Mucosa of stomach (tissue), 1 donor: ENCODE measurements around the gene PAN3.

ENCODE experiments used
- H3K27me3 ChIP-seq: one replicate; pipeline ENCODE4 v1.7.0; 2013; ENCODE audit warnings: mild to moderate bottlenecking, low read length; ENCODE audit not compliant: control insufficient read depth, insufficient read depth
- H3K36me3 ChIP-seq: one replicate; pipeline ENCODE4 v1.7.0; 2013; ENCODE audit warnings: low read length; ENCODE audit not compliant: control insufficient read depth, insufficient read depth
- H3K4me1 ChIP-seq: one replicate; pipeline ENCODE4 v1.7.0; 2013; ENCODE audit warnings: mild to moderate bottlenecking, low read length; ENCODE audit not compliant: control insufficient read depth, insufficient read depth
- H3K4me3 ChIP-seq: one replicate; pipeline ENCODE4 v1.7.0; 2013; ENCODE audit warnings: low read length
- H3K9ac ChIP-seq: one replicate; pipeline ENCODE4 v1.7.0; 2013; ENCODE audit warnings: mild to moderate bottlenecking, low read length, moderate library complexity
- H3K9me3 ChIP-seq: one replicate; pipeline ENCODE4 v1.7.0; 2013; ENCODE audit warnings: mild to moderate bottlenecking, low read length, moderate library complexity; ENCODE audit not compliant: control insufficient read depth
- donor health status: Pancreatic carcinoma.

The PAN3 gene

DNA sequence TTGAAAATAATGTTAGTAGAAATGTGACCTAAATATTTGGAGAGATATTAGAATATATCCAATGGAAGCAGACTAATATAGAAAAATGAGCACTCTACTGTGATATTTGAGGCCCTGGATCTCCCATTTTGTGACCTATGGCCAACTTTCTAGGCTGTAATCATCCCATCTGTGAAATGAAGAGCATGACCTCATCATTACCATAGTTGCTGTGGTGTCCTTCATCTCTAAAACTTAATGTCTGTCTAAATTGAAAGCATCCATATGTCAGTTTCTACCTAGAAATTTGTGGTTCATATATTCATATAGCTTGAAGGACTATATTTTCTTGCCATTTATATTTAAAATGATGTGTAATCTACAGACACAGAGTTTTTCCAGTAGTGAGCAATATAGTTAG lies 41.6 kb downstream of the PAN3 start:
- Histone ChIP-seq H3K9ac (no peak overlapping the region), H3K9me3 (no peaks in the 10 kb centered on the region), H3K4me1 (no peaks in the 10 kb centered on the region), H3K27me3 (no peaks in the 10 kb centered on the region), H3K36me3 (no peaks in the 10 kb centered on the region), H3K4me3 (no peak overlapping the region)

DNA sequence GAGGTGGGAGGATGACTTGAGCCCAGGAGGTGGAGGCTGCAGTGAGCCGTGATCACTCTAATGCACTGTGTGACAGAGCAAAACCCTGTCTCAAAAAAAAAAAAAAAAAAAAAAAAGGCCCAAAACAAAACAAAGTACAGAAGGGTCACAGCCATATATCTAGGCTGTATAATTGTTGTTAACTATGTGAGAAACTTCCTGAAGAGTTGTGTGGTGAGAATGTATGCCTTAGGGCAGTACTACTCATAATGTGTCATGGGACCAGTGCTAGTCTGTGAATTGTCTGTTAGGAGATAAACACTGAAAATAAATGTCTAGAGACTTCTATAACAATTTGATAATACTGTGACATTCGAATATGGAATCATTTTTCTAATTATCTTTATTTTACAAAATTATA lies 43.1 kb downstream of the PAN3 start:
- H3K4me1 ChIP-seq, result no peaks in the 10 kb centered on the region
- no peak overlapping the region for H3K9ac ChIP-seq
- H3K27me3 ChIP-seq, result no peaks in the 10 kb centered on the region
- no peaks in the 10 kb centered on the region for H3K9me3 ChIP-seq
- no peak overlapping the region for H3K4me3 ChIP-seq
- no peaks in the 10 kb centered on the region for H3K36me3 ChIP-seq

- Histone ChIP-seq H3K27me3 (no peaks in the 10 kb centered on the region), H3K4me1 (no peaks in the 10 kb centered on the region), H3K9ac (no peak overlapping the region), H3K4me3 (no peak overlapping the region), H3K9me3 (no peaks in the 10 kb centered on the region), H3K36me3 (no peaks in the 10 kb centered on the region)
Observed at GRCh38 chr13:28185256-28185655, 46.9 kb downstream of the PAN3 start.

DNA sequence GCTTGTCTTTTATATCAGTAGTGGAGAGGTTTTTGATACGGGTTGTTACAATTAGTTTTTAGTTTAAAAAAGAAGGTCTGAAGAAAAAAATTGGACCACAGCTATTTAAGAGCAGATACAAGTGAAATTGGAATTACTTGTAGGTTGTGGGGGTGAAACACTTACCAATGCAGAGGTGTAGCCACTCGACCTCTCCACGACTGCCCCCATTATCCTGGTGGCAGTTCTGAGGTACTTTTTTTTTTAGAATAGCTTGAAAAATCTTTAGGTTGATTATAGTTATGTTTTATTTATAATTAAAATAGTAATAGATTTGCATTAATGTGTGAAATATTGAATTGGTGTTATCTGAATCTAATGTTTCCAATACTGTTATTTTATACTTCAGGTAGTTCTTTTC lies 60.7 kb downstream of the PAN3 start:
- Histone ChIP-seq H3K9ac (no peak overlapping the region), H3K9me3 (no peaks in the 10 kb centered on the region), H3K4me3 (no peak overlapping the region), H3K36me3 (no peaks in the 10 kb centered on the region), H3K27me3 (no peaks in the 10 kb centered on the region), H3K4me1 (no peaks in the 10 kb centered on the region)

- Histone ChIP-seq H3K36me3 (no peaks in the 10 kb centered on the region), H3K27me3 (no peaks in the 10 kb centered on the region), H3K4me3 (no peak overlapping the region), H3K9ac (no peak overlapping the region), H3K9me3 (no peaks in the 10 kb centered on the region), H3K4me1 (no peaks in the 10 kb centered on the region)
Observed at GRCh38 chr13:28204043-28204442, 65.7 kb downstream of the PAN3 start.

- no peak overlapping the region for H3K9ac ChIP-seq
- no peak overlapping the region for H3K4me3 ChIP-seq
- H3K36me3 ChIP-seq, result no peaks in the 10 kb centered on the region
- no peaks in the 10 kb centered on the region for H3K9me3 ChIP-seq
- H3K4me1 ChIP-seq, result no peaks in the 10 kb centered on the region
- H3K27me3 ChIP-seq, result no peaks in the 10 kb centered on the region
Observed at GRCh38 chr13:28204690-28205443, 66.5 kb downstream of the PAN3 start.

GRCh38 chr13:28218679-28219078 lies 80.3 kb downstream of the PAN3 start:
- no peaks in the 10 kb centered on the region for H3K4me1 ChIP-seq
- H3K4me3 ChIP-seq, result no peak overlapping the region
- no peaks in the 10 kb centered on the region for H3K9me3 ChIP-seq

DNA sequence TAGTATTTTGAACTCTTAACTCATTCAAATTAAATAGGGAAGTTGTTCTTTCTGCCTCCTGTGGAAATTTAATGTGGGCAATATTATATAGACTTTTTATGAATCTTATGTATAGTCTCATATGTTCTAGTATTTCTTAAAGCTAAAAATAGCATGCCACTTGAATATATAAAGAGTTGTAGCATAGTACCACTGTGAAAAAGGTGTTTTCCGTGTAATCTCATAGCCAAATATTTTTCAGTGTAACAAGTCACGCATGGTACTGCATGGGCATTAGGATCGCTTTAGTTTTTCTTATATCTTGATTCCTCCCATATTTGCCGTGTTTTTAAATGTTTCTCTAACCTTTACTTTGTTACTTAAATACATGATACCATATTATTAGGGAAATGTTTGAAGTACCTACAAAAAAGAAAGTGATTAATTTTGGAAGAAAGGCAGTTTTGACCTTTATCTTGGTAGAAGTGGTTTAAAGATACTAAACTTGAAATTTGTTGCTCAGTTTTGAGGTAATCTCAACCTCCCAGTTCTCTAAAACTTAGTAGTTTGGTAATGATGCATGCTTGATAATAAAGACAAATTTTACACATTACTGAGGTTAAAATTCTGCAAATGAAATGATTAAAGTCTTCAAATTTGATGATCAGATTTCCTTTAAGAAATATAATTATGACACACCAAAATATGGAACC lies 81.2 kb downstream of the PAN3 start:
- no peak overlapping the region for H3K4me3 ChIP-seq
- H3K27me3 ChIP-seq, result no peaks in the 10 kb centered on the region
- H3K9ac ChIP-seq, result no peak overlapping the region
- no peaks in the 10 kb centered on the region for H3K9me3 ChIP-seq
- no peaks in the 10 kb centered on the region for H3K4me1 ChIP-seq
- no peaks in the 10 kb centered on the region for H3K36me3 ChIP-seq

More at GRCh38 chr13:28218679-28219078, 80.3 kb downstream of the PAN3 start:
- no peaks in the 10 kb centered on the region for H3K36me3 ChIP-seq
- H3K9ac ChIP-seq, result no peak overlapping the region
- H3K27me3 ChIP-seq, result no peaks in the 10 kb centered on the region

DNA sequence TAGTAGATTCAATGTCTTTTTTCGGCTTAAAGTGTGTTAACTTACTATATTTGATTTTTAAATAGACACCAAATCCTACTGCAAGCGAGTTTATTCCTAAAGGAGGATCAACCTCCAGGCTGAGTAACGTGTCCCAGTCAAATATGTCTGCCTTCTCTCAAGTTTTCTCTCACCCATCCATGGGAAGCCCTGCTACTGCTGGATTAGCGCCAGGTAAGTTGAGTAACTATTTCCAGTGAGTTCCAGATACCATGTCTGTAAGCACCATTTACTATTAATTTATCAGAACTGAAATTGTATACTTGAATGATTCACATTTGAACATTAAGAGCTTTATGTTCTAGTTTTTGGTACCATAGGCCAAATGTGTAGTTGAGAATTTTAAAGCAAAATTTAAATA lies 81.8 kb downstream of the PAN3 start:
- Histone ChIP-seq H3K9me3 (no peaks in the 10 kb centered on the region), H3K27me3 (no peaks in the 10 kb centered on the region), H3K4me3 (no peak overlapping the region), H3K36me3 (no peaks in the 10 kb centered on the region), H3K4me1 (no peaks in the 10 kb centered on the region), H3K9ac (no peak overlapping the region)

DNA sequence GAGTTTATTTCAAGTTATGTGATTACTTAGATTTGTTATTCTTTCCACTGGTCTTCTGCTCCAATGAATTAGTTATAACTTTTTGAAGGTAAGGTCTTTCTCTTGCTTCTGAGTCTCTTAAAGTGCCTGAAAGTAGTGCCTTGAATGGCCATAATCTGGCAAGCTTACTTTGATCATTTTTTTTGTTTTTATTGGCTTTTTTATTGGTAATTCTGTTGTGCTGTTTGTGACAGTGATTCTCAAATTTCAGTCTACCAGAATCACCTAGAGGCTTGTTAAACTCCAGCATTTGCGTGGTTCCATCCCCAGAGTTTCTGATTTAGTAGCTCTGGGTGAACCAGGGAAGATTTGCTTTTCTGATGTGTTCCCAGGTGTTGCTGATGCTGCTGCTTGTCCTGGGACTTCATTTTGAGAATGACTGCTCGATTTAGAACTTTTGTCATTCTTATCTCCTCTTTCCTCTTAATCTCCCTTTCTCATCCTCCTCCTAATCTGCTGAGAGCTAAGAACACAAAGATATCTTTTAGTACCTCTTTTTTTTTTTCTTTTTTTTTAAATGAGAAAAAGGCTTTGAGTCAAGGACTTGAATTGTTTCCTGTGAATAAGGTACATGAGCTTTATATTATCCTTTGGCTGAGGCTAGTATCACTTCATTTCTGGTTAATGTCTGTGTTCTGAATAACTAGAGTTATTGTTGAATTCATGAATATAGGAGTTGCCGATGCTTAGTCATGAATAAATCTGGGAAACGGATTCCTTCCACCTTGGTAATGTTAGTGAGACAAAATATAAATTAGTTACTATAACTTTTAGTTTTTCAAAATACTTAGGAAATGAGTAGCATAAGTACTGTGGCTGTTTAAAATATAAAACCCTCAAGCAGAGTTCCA lies 91.4 kb downstream of the PAN3 start:
- Histone ChIP-seq H3K9me3 (no peaks in the 10 kb centered on the region), H3K36me3 (no peaks in the 10 kb centered on the region), H3K9ac (no peak overlapping the region), H3K27me3 (no peaks in the 10 kb centered on the region), H3K4me1 (no peaks in the 10 kb centered on the region), H3K4me3 (no peak overlapping the region)

DNA sequence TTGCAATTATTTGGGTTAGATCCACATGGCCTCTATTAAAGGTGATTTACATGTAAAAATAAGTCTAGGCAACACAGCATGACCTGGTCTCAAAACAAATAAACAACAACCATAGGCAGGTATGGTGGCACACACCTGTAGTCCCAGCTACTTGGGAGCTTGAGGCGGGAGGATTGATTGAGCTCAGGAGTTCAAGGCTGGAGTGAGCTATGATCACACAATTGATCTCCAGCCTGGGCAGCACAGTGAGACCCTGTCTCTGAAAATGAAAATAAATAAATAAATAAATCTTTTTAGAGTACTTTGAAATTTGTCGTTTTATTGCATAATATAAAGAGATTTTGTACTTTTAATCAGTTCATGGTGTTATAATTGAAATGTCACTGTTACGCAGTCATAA lies 93.3 kb downstream of the PAN3 start:
- H3K27me3 ChIP-seq, result no peaks in the 10 kb centered on the region
- H3K9me3 ChIP-seq, result no peaks in the 10 kb centered on the region
- H3K4me1 ChIP-seq, result no peaks in the 10 kb centered on the region
- H3K4me3 ChIP-seq, result no peak overlapping the region
- H3K36me3 ChIP-seq, result no peaks in the 10 kb centered on the region
- no peak overlapping the region for H3K9ac ChIP-seq

DNA sequence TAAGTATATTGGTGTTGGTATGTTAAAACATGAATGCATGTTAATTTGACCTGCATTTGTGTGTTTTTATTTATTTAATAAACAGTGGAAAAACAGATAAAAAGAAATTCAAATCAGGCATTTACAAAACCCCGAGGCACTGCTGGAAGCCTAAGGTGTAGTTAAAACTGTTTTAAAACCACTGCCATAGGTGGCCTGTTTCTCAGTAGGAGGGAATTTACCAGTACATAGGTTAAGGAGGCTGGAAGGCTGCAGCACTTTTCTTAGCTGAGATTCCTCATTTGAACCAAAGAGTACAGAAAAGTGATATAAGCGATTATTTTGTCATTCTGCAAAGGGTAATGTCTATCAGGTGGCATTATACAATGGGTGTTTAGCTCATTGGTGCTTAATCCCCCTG lies 99.6 kb downstream of the PAN3 start:
- no peak overlapping the region for H3K4me3 ChIP-seq
- no peaks in the 10 kb centered on the region for H3K27me3 ChIP-seq
- H3K36me3 ChIP-seq, result no peaks in the 10 kb centered on the region
- no peak overlapping the region for H3K9ac ChIP-seq
- H3K4me1 ChIP-seq, result no peaks in the 10 kb centered on the region
- H3K9me3 ChIP-seq, result no peaks in the 10 kb centered on the region
